Measurements from ENCODE around the gene C1orf74. TPM values are rescaled to one million over a fixed set of nuclear protein-coding genes. Genes with fewer than 3 reads are reported as not detected.

The C1orf74 gene
- total and polyA plus RNA-seq, 4 donors = 0.82 to 1.8 (median 1.1) TPM

DNA sequence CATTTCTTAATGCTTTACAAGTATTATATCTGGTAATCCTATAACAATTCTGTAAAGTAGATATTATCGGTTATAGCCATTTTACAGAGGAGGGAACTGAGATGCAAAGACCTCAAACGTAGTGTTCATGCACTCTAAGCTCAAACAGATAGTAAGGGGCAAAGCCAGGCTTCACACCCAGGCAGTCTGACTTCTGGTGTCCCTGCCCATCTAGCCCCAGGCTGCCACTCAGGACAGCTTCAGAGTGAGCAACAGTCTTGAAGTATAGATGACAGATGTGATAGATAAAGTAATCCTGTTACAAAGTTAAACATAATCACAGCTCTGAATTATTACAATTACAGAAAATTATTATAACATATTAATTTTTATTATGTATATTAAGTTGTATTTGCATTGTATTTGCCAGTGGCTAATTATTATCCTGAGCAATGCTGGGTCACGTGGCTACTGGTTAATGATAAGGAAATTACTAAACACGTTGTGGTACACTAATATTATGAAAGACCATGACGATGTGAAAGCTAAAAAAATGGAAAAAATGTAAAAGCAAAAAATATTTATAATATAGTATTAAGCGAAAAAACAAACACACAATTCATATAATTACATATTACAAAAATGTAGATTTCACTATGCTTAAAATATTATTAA lies 34.6 kb downstream of the C1orf74 start:
- Histone ChIP-seq H3K4me1 (ENCODE audit: control insufficient read depth in 4 of 4, insufficient read depth in 4 of 4, low read length in 3 of 4) (peaks cover 3 to 12% (median 9%) of the 10 kb centered on the region in 4 donors), H3K4me3 (ENCODE audit: low read depth in 1 of 3, low read length in 3 of 3) (no peak overlapping the region), H3K27me3 (ENCODE audit: control insufficient read depth in 4 of 4, insufficient read depth in 4 of 4, low read length in 3 of 4) (no peaks in the 10 kb centered on the region), H3K27ac (ENCODE audit: low read depth in 1 of 2, low read length in 2 of 2) (peak overlapping the region; percentile 36 to 37), H3K9ac (ENCODE audit: low read depth in 1 of 2, low read length in 2 of 2) (no peak overlapping the region), H3K9me3 (ENCODE audit: control insufficient read depth in 4 of 4, low read length in 3 of 4) (no peaks in the 10 kb centered on the region), H3K36me3 (ENCODE audit: control insufficient read depth in 4 of 4, insufficient read depth in 3 of 4, low read depth in 1 of 4, low read length in 3 of 4) (no peaks in the 10 kb centered on the region)
- no peak for DNase-seq (ENCODE audit: low spot score)
- TF ChIP-seq NR2F2 (IDR thresholded peaks at IDR 0.05) = no peak
- no peak for TF ChIP-seq GABPA (IDR thresholded peaks at IDR 0.05 in 1 of 2, conservative IDR thresholded peaks at IDR 0.05 in 1 of 2)
- TF ChIP-seq HNF4G (IDR thresholded peaks at IDR 0.05) = no peak
- TF ChIP-seq TAF1 (conservative IDR thresholded peaks at IDR 0.05) = no peak
- TF ChIP-seq FOXA2 (IDR thresholded peaks at IDR 0.05) = no peak
- no peak for TF ChIP-seq YY1 (IDR thresholded peaks at IDR 0.05)
- no peak for TF ChIP-seq FOXA1 (IDR thresholded peaks at IDR 0.05)
- TF ChIP-seq, protein P1, sequence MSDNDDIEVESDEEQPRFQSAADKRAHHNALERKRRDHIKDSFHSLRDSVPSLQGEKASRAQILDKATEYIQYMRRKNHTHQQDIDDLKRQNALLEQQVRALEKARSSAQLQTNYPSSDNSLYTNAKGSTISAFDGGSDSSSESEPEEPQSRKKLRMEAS (IDR thresholded peaks at IDR 0.05) = no peak
- TF ChIP-seq, protein P2, sequence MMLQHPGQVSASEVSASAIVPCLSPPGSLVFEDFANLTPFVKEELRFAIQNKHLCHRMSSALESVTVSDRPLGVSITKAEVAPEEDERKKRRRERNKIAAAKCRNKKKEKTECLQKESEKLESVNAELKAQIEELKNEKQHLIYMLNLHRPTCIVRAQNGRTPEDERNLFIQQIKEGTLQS (IDR thresholded peaks at IDR 0.05) = no peak
- no peak for TF ChIP-seq HNF4A (conservative IDR thresholded peaks at IDR 0.05)
- 42% methylated on average over 6 of the region's 6 CpGs for WGBS

DNA sequence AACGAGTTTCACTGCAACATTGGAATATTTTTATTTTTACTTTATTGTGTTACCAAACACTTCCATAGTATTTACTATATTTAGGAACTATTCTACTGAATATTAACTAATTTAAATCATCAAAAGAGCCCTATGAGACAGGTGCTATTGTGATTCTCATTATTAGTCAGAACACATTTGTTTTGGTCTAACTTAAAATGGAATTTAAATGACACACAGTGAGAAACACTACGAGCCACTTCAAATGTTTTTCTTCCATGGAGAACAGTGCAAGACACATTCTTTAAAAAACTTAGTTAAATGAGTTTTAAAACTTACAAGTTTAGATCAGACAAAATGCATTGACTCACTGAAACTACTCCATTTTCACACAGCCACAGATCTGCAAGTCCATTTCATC lies 35.2 kb downstream of the C1orf74 start:
- 73% methylated on average over 2 of the region's 2 CpGs for WGBS
- H3K9ac ChIP-seq (ENCODE audit: low read depth in 1 of 2, low read length in 2 of 2) = no peak overlapping the region
- H3K27me3 ChIP-seq (ENCODE audit: control insufficient read depth in 4 of 4, insufficient read depth in 4 of 4, low read length in 3 of 4) = no peaks in the 10 kb centered on the region
- no peak overlapping the region for H3K4me3 ChIP-seq (ENCODE audit: low read depth in 1 of 3, low read length in 3 of 3)
- H3K27ac ChIP-seq (ENCODE audit: low read depth in 1 of 2, low read length in 2 of 2) = peak overlapping the region in 1 of 2 donors; percentile 37
- H3K4me1 ChIP-seq (ENCODE audit: control insufficient read depth in 4 of 4, insufficient read depth in 4 of 4, low read length in 3 of 4) = peaks cover 3 to 12% (median 9%) of the 10 kb centered on the region in 4 donors
- no peaks in the 10 kb centered on the region for H3K9me3 ChIP-seq (ENCODE audit: control insufficient read depth in 4 of 4, low read length in 3 of 4)
- H3K36me3 ChIP-seq (ENCODE audit: control insufficient read depth in 4 of 4, insufficient read depth in 3 of 4, low read depth in 1 of 4, low read length in 3 of 4) = no peaks in the 10 kb centered on the region
- TF ChIP-seq GABPA (IDR thresholded peaks at IDR 0.05 in 1 of 2, conservative IDR thresholded peaks at IDR 0.05 in 1 of 2) = no peak
- TF ChIP-seq, protein P2 (IDR thresholded peaks at IDR 0.05) = no peak
- TF ChIP-seq FOXA1 (IDR thresholded peaks at IDR 0.05) = no peak
- TF ChIP-seq, protein P1 (IDR thresholded peaks at IDR 0.05) = no peak
- no peak for TF ChIP-seq JUND (IDR thresholded peaks at IDR 0.05)
- no peak for TF ChIP-seq HNF4G (IDR thresholded peaks at IDR 0.05)
- no peak for TF ChIP-seq FOXA2 (IDR thresholded peaks at IDR 0.05)
- TF ChIP-seq EGR1 (IDR thresholded peaks at IDR 0.05; ENCODE audit: low read depth in 2 of 2) = no peak
- no peak for TF ChIP-seq SP1 (IDR thresholded peaks at IDR 0.05)
- no peak for TF ChIP-seq YY1 (IDR thresholded peaks at IDR 0.05)
- TF ChIP-seq, protein P3, sequence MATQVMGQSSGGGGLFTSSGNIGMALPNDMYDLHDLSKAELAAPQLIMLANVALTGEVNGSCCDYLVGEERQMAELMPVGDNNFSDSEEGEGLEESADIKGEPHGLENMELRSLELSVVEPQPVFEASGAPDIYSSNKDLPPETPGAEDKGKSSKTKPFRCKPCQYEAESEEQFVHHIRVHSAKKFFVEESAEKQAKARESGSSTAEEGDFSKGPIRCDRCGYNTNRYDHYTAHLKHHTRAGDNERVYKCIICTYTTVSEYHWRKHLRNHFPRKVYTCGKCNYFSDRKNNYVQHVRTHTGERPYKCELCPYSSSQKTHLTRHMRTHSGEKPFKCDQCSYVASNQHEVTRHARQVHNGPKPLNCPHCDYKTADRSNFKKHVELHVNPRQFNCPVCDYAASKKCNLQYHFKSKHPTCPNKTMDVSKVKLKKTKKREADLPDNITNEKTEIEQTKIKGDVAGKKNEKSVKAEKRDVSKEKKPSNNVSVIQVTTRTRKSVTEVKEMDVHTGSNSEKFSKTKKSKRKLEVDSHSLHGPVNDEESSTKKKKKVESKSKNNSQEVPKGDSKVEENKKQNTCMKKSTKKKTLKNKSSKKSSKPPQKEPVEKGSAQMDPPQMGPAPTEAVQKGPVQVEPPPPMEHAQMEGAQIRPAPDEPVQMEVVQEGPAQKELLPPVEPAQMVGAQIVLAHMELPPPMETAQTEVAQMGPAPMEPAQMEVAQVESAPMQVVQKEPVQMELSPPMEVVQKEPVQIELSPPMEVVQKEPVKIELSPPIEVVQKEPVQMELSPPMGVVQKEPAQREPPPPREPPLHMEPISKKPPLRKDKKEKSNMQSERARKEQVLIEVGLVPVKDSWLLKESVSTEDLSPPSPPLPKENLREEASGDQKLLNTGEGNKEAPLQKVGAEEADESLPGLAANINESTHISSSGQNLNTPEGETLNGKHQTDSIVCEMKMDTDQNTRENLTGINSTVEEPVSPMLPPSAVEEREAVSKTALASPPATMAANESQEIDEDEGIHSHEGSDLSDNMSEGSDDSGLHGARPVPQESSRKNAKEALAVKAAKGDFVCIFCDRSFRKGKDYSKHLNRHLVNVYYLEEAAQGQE (IDR thresholded peaks at IDR 0.05) = no peak
- no peak for TF ChIP-seq NR2F2 (IDR thresholded peaks at IDR 0.05)
- no peak for TF ChIP-seq HNF4A (conservative IDR thresholded peaks at IDR 0.05)
- TF ChIP-seq TAF1 (conservative IDR thresholded peaks at IDR 0.05) = no peak
- no peak for TF ChIP-seq RXRA (IDR thresholded peaks at IDR 0.05)
- TF ChIP-seq RAD21 (IDR thresholded peaks at IDR 0.05) = no peak
- TF ChIP-seq, protein P4, sequence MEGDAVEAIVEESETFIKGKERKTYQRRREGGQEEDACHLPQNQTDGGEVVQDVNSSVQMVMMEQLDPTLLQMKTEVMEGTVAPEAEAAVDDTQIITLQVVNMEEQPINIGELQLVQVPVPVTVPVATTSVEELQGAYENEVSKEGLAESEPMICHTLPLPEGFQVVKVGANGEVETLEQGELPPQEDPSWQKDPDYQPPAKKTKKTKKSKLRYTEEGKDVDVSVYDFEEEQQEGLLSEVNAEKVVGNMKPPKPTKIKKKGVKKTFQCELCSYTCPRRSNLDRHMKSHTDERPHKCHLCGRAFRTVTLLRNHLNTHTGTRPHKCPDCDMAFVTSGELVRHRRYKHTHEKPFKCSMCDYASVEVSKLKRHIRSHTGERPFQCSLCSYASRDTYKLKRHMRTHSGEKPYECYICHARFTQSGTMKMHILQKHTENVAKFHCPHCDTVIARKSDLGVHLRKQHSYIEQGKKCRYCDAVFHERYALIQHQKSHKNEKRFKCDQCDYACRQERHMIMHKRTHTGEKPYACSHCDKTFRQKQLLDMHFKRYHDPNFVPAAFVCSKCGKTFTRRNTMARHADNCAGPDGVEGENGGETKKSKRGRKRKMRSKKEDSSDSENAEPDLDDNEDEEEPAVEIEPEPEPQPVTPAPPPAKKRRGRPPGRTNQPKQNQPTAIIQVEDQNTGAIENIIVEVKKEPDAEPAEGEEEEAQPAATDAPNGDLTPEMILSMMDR (IDR thresholded peaks at IDR 0.05; ENCODE audit: low read depth, low read length, missing input control) = no peak
- TF ChIP-seq, protein P5, sequence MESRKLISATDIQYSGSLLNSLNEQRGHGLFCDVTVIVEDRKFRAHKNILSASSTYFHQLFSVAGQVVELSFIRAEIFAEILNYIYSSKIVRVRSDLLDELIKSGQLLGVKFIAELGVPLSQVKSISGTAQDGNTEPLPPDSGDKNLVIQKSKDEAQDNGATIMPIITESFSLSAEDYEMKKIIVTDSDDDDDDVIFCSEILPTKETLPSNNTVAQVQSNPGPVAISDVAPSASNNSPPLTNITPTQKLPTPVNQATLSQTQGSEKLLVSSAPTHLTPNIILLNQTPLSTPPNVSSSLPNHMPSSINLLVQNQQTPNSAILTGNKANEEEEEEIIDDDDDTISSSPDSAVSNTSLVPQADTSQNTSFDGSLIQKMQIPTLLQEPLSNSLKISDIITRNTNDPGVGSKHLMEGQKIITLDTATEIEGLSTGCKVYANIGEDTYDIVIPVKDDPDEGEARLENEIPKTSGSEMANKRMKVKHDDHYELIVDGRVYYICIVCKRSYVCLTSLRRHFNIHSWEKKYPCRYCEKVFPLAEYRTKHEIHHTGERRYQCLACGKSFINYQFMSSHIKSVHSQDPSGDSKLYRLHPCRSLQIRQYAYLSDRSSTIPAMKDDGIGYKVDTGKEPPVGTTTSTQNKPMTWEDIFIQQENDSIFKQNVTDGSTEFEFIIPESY (IDR thresholded peaks at IDR 0.05) = no peak
- no peak for DNase-seq (ENCODE audit: low spot score)
